ENCODE measurements around the gene SYCP2L.

SYCP2L gene

GRCh38 chr6:11006061-11006460 lies 119.2 kb downstream of the SYCP2L start:
- H3K27ac ChIP-seq (replicated peaks), result no peak overlapping the region
- no peaks in the 10 kb centered on the region for H3K27me3 ChIP-seq (ENCODE audit: insufficient read depth, poor library complexity, severe bottlenecking)
- DNase-seq (ENCODE audit: low read depth in 1 of 2, low spot score in 1 of 2), result no peak
- TF ChIP-seq REST (IDR thresholded peaks at IDR 0.05; ENCODE audit: insufficient replicate concordance, low read depth) (no peak), SPI1 (IDR thresholded peaks at IDR 0.05; ENCODE audit: borderline replicate concordance, low read depth) (no peak), CTCF (IDR thresholded peaks at IDR 0.05; ENCODE audit: insufficient read depth, low read length) (no peak), POLR2AphosphoS5 (IDR thresholded peaks at IDR 0.05; ENCODE audit: low read depth) (no peak), GABPA (IDR thresholded peaks at IDR 0.05; ENCODE audit: low read depth) (no peak)
- H3K4me3 ChIP-seq (replicated peaks; ENCODE audit: insufficient read depth, low read length), result no peak overlapping the region

GRCh38 chr6:11007715-11008608 lies 121.1 kb downstream of the SYCP2L start:
- no peak for DNase-seq (ENCODE audit: low read depth in 1 of 2, low spot score in 1 of 2)
- TF ChIP-seq CTCF (IDR thresholded peaks at IDR 0.05; ENCODE audit: insufficient read depth, low read length) (no peak), SPI1 (IDR thresholded peaks at IDR 0.05; ENCODE audit: borderline replicate concordance, low read depth) (no peak), POLR2AphosphoS5 (IDR thresholded peaks at IDR 0.05; ENCODE audit: low read depth) (no peak), REST (IDR thresholded peaks at IDR 0.05; ENCODE audit: insufficient replicate concordance, low read depth) (no peak), GABPA (IDR thresholded peaks at IDR 0.05; ENCODE audit: low read depth) (no peak)
- no peak overlapping the region for H3K27ac ChIP-seq (replicated peaks)
- peaks cover 2% of the 10 kb centered on the region for H3K27me3 ChIP-seq (ENCODE audit: insufficient read depth, poor library complexity, severe bottlenecking)
- no peak overlapping the region for H3K4me3 ChIP-seq (replicated peaks; ENCODE audit: insufficient read depth, low read length)

- no peak overlapping the region for H3K4me3 ChIP-seq (replicated peaks; ENCODE audit: insufficient read depth, low read length)
- H3K27me3 ChIP-seq (ENCODE audit: insufficient read depth, poor library complexity, severe bottlenecking), result peaks cover 2% of the 10 kb centered on the region
- TF ChIP-seq GABPA (IDR thresholded peaks at IDR 0.05; ENCODE audit: low read depth), result no peak
- TF ChIP-seq POLR2AphosphoS5 (IDR thresholded peaks at IDR 0.05; ENCODE audit: low read depth), result no peak
- no peak for TF ChIP-seq SPI1 (IDR thresholded peaks at IDR 0.05; ENCODE audit: borderline replicate concordance, low read depth)
- no peak for TF ChIP-seq REST (IDR thresholded peaks at IDR 0.05; ENCODE audit: insufficient replicate concordance, low read depth)
- no peak for TF ChIP-seq CTCF (IDR thresholded peaks at IDR 0.05; ENCODE audit: insufficient read depth, low read length)
- DNase-seq (ENCODE audit: low read depth in 1 of 2, low spot score in 1 of 2), result no peak
- no peak overlapping the region for H3K27ac ChIP-seq (replicated peaks)
Observed at GRCh38 chr6:11008821-11009220, 122.0 kb downstream of the SYCP2L start.
